HT-29 (cell line): ENCODE results near the gene SKOR1. TPM values are rescaled to one million over a fixed set of nuclear protein-coding genes. Genes with fewer than 3 reads are reported as not detected.

Experiments used
- DNase-seq: peaks from one replicate; pipeline ENCODE4 v3.0.0-alpha.2; 2015; ENCODE audit warnings: low spot score
- total RNA-seq: library from RNA; depleted of rRNA; stranded (reverse); fragments of >200 nt; shearing (Covaris generic); gene quantifications from 2 replicates; pipeline ENCODE4 v1.2.3, GENCODE V29; 2014

Gene SKOR1
- total RNA-seq, 1 experiment from 2014 or later: 0.15 TPM

- DNase-seq: no peak
Observed at GRCh38 chr15:67850994-67851571, 25.8 kb downstream of the SKOR1 start.

- no peak for DNase-seq
Observed at GRCh38 chr15:67852418-67852817, 27.1 kb downstream of the SKOR1 start.

- no peak for DNase-seq
Observed at GRCh38 chr15:67853454-67853853, 28.1 kb downstream of the SKOR1 start.

- DNase-seq: no peak
Observed at GRCh38 chr15:67854358-67854757, 29.0 kb downstream of the SKOR1 start.

GRCh38 chr15:67855842-67856241 is 30.5 kb downstream of the SKOR1 start:
- DNase-seq: no peak

- no peak for DNase-seq
Observed at GRCh38 chr15:67857220-67857619, 31.9 kb downstream of the SKOR1 start.

GRCh38 chr15:67859331-67859946 is 34.1 kb downstream of the SKOR1 start:
- no peak for DNase-seq

- DNase-seq: no peak
Observed at GRCh38 chr15:67861983-67862382, 36.7 kb downstream of the SKOR1 start.

GRCh38 chr15:67862750-67863441 is 37.6 kb downstream of the SKOR1 start:
- DNase-seq: no peak

GRCh38 chr15:67863442-67863987 is 38.2 kb downstream of the SKOR1 start:
- DNase-seq: peak; percentile 91

GRCh38 chr15:67865331-67865730 is 40.0 kb downstream of the SKOR1 start:
- no peak for DNase-seq

- DNase-seq: no peak
Observed at GRCh38 chr15:67865766-67866165, 40.5 kb downstream of the SKOR1 start.

- DNase-seq: no peak
Observed at GRCh38 chr15:67869701-67870100, 44.4 kb downstream of the SKOR1 start.

- no peak for DNase-seq
Observed at GRCh38 chr15:67870868-67871408, 45.6 kb downstream of the SKOR1 start.

GRCh38 chr15:67873777-67874176 is 48.5 kb downstream of the SKOR1 start:
- DNase-seq: no peak

- no peak for DNase-seq
Observed at GRCh38 chr15:67878712-67879206, 53.5 kb downstream of the SKOR1 start.

GRCh38 chr15:67879440-67880129 is 54.3 kb downstream of the SKOR1 start:
- DNase-seq: no peak

GRCh38 chr15:67880651-67881182 is 55.4 kb downstream of the SKOR1 start:
- no peak for DNase-seq

GRCh38 chr15:67882487-67883233 is 57.4 kb downstream of the SKOR1 start:
- no peak for DNase-seq

GRCh38 chr15:67883234-67883773 is 58.0 kb downstream of the SKOR1 start:
- DNase-seq: no peak
